Left lung (tissue), 10 donors: ENCODE results near the gene DHX30. TPM values are rescaled to one million over a fixed set of nuclear protein-coding genes. Genes with fewer than 3 reads are reported as not detected.

Experiments used
- ATAC-seq: fragments of 200-7000 bp; cut with Tn5 transposase; one replicate; pipeline ENCODE4 v1.9.1; 2020; ENCODE audit warnings: moderate library complexity
- DNase-seq, 4 donors: peaks; one replicate each; pipeline ENCODE4 v3.0.0-alpha.2; 2013 to 2020
- H3K27ac ChIP-seq, 2 donors: fragments of 200-600 bp; sonication (generic) in 1 of 2; one replicate each; pipeline versions ENCODE4 v1.5.0 to v1.8.0; 2020 to 2021
- H3K27me3 ChIP-seq, 2 donors: fragments of 200-600 bp; sonication (generic) in 1 of 2; one replicate each; pipeline versions ENCODE4 v1.5.0 to v1.8.0; 2020 to 2021
- H3K36me3 ChIP-seq, 2 donors: fragments of 200-600 bp; sonication (generic) in 1 of 2; one replicate each; pipeline versions ENCODE4 v1.5.0 to v1.8.0; 2020 to 2021
- H3K4me1 ChIP-seq, 2 donors: fragments of 200-600 bp; one replicate each; pipeline ENCODE4 v1.8.0; 2021
- H3K4me3 ChIP-seq, 2 donors: fragments of 200-600 bp; sonication (generic) in 1 of 2; one replicate each; pipeline versions ENCODE4 v1.5.0 to v1.8.0; 2020 to 2021; ENCODE audit warnings: mild to moderate bottlenecking in 1 of 2
- H3K9me3 ChIP-seq, 2 donors: fragments of 200-600 bp; sonication (generic) in 1 of 2; one replicate each; pipeline versions ENCODE4 v1.5.0 to v1.8.0; 2020 to 2021
- CTCF ChIP-seq, 2 donors: fragments of 200-600 bp; sonication (generic) in 1 of 2; IDR thresholded peaks; one replicate each; pipeline versions ENCODE4 v1.5.0 to v1.8.0; 2021; ENCODE audit warnings: antibody characterized with exemption in 2 of 2
- intact Hi-C, 2 donors: fragments of 100-400 bp; cut with DNase I; formaldehyde crosslinking; loops; one replicate each; pipeline versions ENCODE4 v1.11.2 to v1.14.2; 2022
- polyA plus RNA-seq, 6 donors: library from polyadenylated mRNA; unstranded; fragments of 120-200 nt; gene quantifications; one replicate each; pipeline ENCODE4 v1.2.1, GENCODE V29; 2013; ENCODE audit not compliant: insufficient read length in 6 of 6
- total RNA-seq, 2 donors: library from RNA; stranded (reverse); fragmentation: NEBNext Ultra II Directional; extraction: Animal tissue kit (Norgen Biotek cat#: 25700); gene quantifications; one replicate each; pipeline ENCODE4 v1.2.1, GENCODE V29; 2021
- donor health status: DM: no; HTN: yes; CAD: no.
- donor health status: DM: no; HTN: no; CAD: no.

Gene DHX30
- total and polyA plus RNA-seq, 8 donors, result 52.0 to 66.6 (median 58.7) TPM

GRCh38 chr3:47867451-47868044, 64.6 kb downstream of the DHX30 start:
- H3K36me3 ChIP-seq, result peaks cover 0 to 97% of the 10 kb centered on the region in 2 donors
- intact Hi-C loops, result no loop called here
- no peak for ATAC-seq
- no peaks in the 10 kb centered on the region for H3K4me1 ChIP-seq
- no peak overlapping the region for H3K4me3 ChIP-seq
- no peaks in the 10 kb centered on the region for H3K9me3 ChIP-seq
- H3K27ac ChIP-seq, result no peak overlapping the region
- DNase-seq, result no peak
- no peak for TF ChIP-seq CTCF (IDR thresholded peaks at IDR 0.05)
- no peaks in the 10 kb centered on the region for H3K27me3 ChIP-seq

- DNase-seq, result no peak
- no peak overlapping the region for H3K27ac ChIP-seq
- no peaks in the 10 kb centered on the region for H3K4me1 ChIP-seq
- H3K36me3 ChIP-seq, result peaks cover 0 to 97% of the 10 kb centered on the region in 2 donors
- intact Hi-C loops, result no loop called here
- H3K9me3 ChIP-seq, result no peaks in the 10 kb centered on the region
- no peak for TF ChIP-seq CTCF (IDR thresholded peaks at IDR 0.05)
- no peaks in the 10 kb centered on the region for H3K27me3 ChIP-seq
- no peak overlapping the region for H3K4me3 ChIP-seq
- no peak for ATAC-seq
Observed at GRCh38 chr3:47868306-47868705, 65.4 kb downstream of the DHX30 start.

GRCh38 chr3:47870156-47870555, 67.2 kb downstream of the DHX30 start:
- Histone ChIP-seq H3K27ac (no peak overlapping the region), H3K4me1 (no peaks in the 10 kb centered on the region), H3K9me3 (no peaks in the 10 kb centered on the region), H3K36me3 (peaks cover 0 to 99% of the 10 kb centered on the region in 2 donors), H3K27me3 (no peaks in the 10 kb centered on the region), H3K4me3 (no peak overlapping the region)
- no peak for DNase-seq
- no peak for ATAC-seq
- no peak for TF ChIP-seq CTCF (IDR thresholded peaks at IDR 0.05)
- intact Hi-C loops, result no loop called here

GRCh38 chr3:47870702-47871260, 67.8 kb downstream of the DHX30 start:
- H3K27me3 ChIP-seq, result no peaks in the 10 kb centered on the region
- DNase-seq (no peak), ATAC-seq (no peak)
- TF ChIP-seq CTCF (IDR thresholded peaks at IDR 0.05), result no peak
- H3K27ac ChIP-seq, result no peak overlapping the region
- H3K9me3 ChIP-seq, result no peaks in the 10 kb centered on the region
- intact Hi-C loops, result no loop called here
- H3K4me1 ChIP-seq, result no peaks in the 10 kb centered on the region
- peaks cover 0 to 99% of the 10 kb centered on the region in 2 donors for H3K36me3 ChIP-seq
- no peak overlapping the region for H3K4me3 ChIP-seq

GRCh38 chr3:47871389-47871788, 68.5 kb downstream of the DHX30 start:
- Histone ChIP-seq H3K9me3 (no peaks in the 10 kb centered on the region), H3K4me3 (no peak overlapping the region), H3K4me1 (no peaks in the 10 kb centered on the region), H3K27me3 (no peaks in the 10 kb centered on the region), H3K36me3 (peaks cover 0 to 99% of the 10 kb centered on the region in 2 donors), H3K27ac (no peak overlapping the region)
- TF ChIP-seq CTCF (IDR thresholded peaks at IDR 0.05), result no peak
- DNase-seq (no peak), ATAC-seq (no peak)
- intact Hi-C loops, result no loop called here
